Sciatic nerve (tissue), 2 donors: ENCODE data around the gene PRRT2. TPM values are rescaled to one million over a fixed set of nuclear protein-coding genes. Genes with fewer than 3 reads are reported as not detected.

Experiments used
- ATAC-seq: fragments of 200-7000 bp; cut with Tn5 transposase; one replicate; pipeline ENCODE4 v1.9.1; 2020; ENCODE audit warnings: mild to moderate bottlenecking, moderate library complexity
- DNase-seq: peaks from one replicate; pipeline ENCODE4 v3.0.0-alpha.2; 2020; ENCODE audit warnings: low spot score
- intact Hi-C: fragments of 100-400 bp; cut with DNase I; formaldehyde crosslinking; loops from one replicate; pipeline ENCODE4 v1.14.2; 2022
- total RNA-seq: library from RNA; stranded (reverse); fragmentation: NEBNext Ultra II Directional; extraction: Animal tissue kit (Norgen Biotek cat#: 25700); gene quantifications from one replicate; pipeline ENCODE4 v1.2.1, GENCODE V29; 2021
- donor health status: DM: no; HTN: no; CAD: no.
- donor health status: DM: no; HTN: no; CAD: no.

The PRRT2 gene
- total RNA-seq, 1 donor from 2014 or later = 26.3 TPM

- DNase-seq = no peak
- intact Hi-C loops = loop anchor here (10.0 kb wide), 2 partner anchors 54 to 154 kb away; partner anchors contain the start of gene ASPHD1
- ATAC-seq = no peak
Observed at GRCh38 chr16:29850998-29851397, 39.0 kb downstream of the PRRT2 start.

- no peak for ATAC-seq
- no peak for DNase-seq
- intact Hi-C loops = loop anchor here (10.0 kb wide), 2 partner anchors 52 to 152 kb away; partner anchors contain the start of gene ASPHD1
Observed at GRCh38 chr16:29852654-29853053, 40.7 kb downstream of the PRRT2 start.

GRCh38 chr16:29854520-29855100 is 42.6 kb downstream of the PRRT2 start:
- ATAC-seq = no peak
- DNase-seq = no peak
- intact Hi-C loops = loop anchor here (10.0 kb wide), 2 partner anchors 50 to 150 kb away; partner anchors contain the start of gene ASPHD1

- ATAC-seq (no peak), DNase-seq (no peak)
- intact Hi-C loops = loop anchor here (10.0 kb wide), 2 partner anchors 48 to 148 kb away; partner anchors contain the start of gene ASPHD1
Observed at GRCh38 chr16:29857133-29857760, 45.3 kb downstream of the PRRT2 start.

- DNase-seq = no peak
- intact Hi-C loops = loop anchor here (10.0 kb wide), 2 partner anchors 47 to 147 kb away; partner anchors contain the start of gene ASPHD1
- ATAC-seq = no peak
Observed at GRCh38 chr16:29858149-29858849, 46.3 kb downstream of the PRRT2 start.

GRCh38 chr16:29858974-29859373 is 47.0 kb downstream of the PRRT2 start:
- intact Hi-C loops = loop anchor here (10.0 kb wide), 2 partner anchors 46 to 146 kb away; partner anchors contain the start of gene ASPHD1
- no peak for DNase-seq
- ATAC-seq = no peak

GRCh38 chr16:29860218-29860617 is 48.2 kb downstream of the PRRT2 start:
- no peak for ATAC-seq
- intact Hi-C loops = no loop called here
- DNase-seq = no peak

GRCh38 chr16:29862383-29862883 is 50.4 kb downstream of the PRRT2 start:
- DNase-seq = no peak
- ATAC-seq = no peak

GRCh38 chr16:29862884-29863668 is 51.1 kb downstream of the PRRT2 start, which contains the start of gene CDIPT:
Gene CDIPT (minus strand): TSS chr16:29863226. CDS start chr16:29862857, 369 bp downstream.
- ATAC-seq = peak; percentile 99
- peak; percentile 93 for DNase-seq
- intact Hi-C loops = no loop called here

More at GRCh38 chr16:29862383-29862883, 50.4 kb downstream of the PRRT2 start:
- intact Hi-C loops = no loop called here

GRCh38 chr16:29863669-29863984 is 51.6 kb downstream of the PRRT2 start:
- intact Hi-C loops = no loop called here
- DNase-seq = no peak
- ATAC-seq = no peak

GRCh38 chr16:29864205-29864604 is 52.2 kb downstream of the PRRT2 start:
- ATAC-seq (no peak), DNase-seq (no peak)
- intact Hi-C loops = no loop called here

Other genes starting within 250 kb of the PRRT2 start
- 5.4 TPM for gene SPN, start 148.9 kb upstream of the PRRT2 start, total RNA-seq
- gene QPRT, start 133.0 kb upstream of the PRRT2 start, total RNA-seq = 26.3 TPM
- 2.2 TPM for gene C16orf54, start 66.2 kb upstream of the PRRT2 start, total RNA-seq
- gene ZG16, start 33.9 kb upstream of the PRRT2 start, total RNA-seq = not detected
- gene KIF22, start 21.4 kb upstream of the PRRT2 start, total RNA-seq = 16.9 TPM
- 123 TPM for gene MAZ, start 5.7 kb upstream of the PRRT2 start, total RNA-seq
- 29.7 TPM for gene PAGR1, start 4.0 kb downstream of the PRRT2 start, total RNA-seq
- gene MVP, start 8.3 kb downstream of the PRRT2 start, total RNA-seq = 123 TPM
- 58.4 TPM for gene CDIPT, start 51.0 kb downstream of the PRRT2 start, total RNA-seq
- gene SEZ6L2, start 87.4 kb downstream of the PRRT2 start, total RNA-seq = 3.1 TPM
- gene ASPHD1, start 88.3 kb downstream of the PRRT2 start, total RNA-seq = 5.0 TPM
- 30.4 TPM for gene KCTD13, start 114.0 kb downstream of the PRRT2 start, total RNA-seq
- 82.4 TPM for gene TMEM219, start 149.9 kb downstream of the PRRT2 start, total RNA-seq
- gene TAOK2, start 161.7 kb downstream of the PRRT2 start, total RNA-seq = 51.8 TPM
- 11.1 TPM for gene HIRIP3, start 183.4 kb downstream of the PRRT2 start, total RNA-seq
- 59.2 TPM for gene INO80E, start 184.0 kb downstream of the PRRT2 start, total RNA-seq
- 0.67 TPM for gene DOC2A, start 198.8 kb downstream of the PRRT2 start, total RNA-seq
- not detected for gene C16orf92, start 211.0 kb downstream of the PRRT2 start, total RNA-seq
- gene TLCD3B, start 219.1 kb downstream of the PRRT2 start, total RNA-seq = not detected